ENCODE measurements around the gene TLE6.

DNA sequence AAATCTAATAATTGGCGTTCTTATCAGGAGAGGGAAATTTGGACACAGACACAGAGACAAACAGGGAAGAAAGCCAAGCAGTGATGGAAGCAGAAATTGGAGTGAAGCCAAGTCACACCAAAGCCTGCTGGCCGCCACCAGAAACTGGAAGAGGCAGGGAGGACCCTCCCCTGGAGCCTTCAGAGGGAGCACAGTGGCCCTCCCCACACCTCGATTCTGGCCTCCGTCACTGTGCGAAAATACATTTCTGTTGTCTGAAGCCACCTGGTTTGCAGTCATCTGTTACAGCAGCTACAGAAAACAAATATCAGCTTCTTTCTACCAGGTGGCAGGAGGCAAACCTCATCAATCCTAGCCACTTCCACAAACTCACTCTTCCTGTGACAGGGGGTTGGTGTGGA is 8.3 kb upstream of the TLE6 start:
- TF ChIP-seq, protein P1, sequence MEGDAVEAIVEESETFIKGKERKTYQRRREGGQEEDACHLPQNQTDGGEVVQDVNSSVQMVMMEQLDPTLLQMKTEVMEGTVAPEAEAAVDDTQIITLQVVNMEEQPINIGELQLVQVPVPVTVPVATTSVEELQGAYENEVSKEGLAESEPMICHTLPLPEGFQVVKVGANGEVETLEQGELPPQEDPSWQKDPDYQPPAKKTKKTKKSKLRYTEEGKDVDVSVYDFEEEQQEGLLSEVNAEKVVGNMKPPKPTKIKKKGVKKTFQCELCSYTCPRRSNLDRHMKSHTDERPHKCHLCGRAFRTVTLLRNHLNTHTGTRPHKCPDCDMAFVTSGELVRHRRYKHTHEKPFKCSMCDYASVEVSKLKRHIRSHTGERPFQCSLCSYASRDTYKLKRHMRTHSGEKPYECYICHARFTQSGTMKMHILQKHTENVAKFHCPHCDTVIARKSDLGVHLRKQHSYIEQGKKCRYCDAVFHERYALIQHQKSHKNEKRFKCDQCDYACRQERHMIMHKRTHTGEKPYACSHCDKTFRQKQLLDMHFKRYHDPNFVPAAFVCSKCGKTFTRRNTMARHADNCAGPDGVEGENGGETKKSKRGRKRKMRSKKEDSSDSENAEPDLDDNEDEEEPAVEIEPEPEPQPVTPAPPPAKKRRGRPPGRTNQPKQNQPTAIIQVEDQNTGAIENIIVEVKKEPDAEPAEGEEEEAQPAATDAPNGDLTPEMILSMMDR (IDR thresholded peaks at IDR 0.05) = no peak
- TF ChIP-seq EP300 (IDR thresholded peaks at IDR 0.05) = peak in 1 of 2 donors; percentile 33

Measured in tibial nerve (tissue), 4 donors.